NCI-H128 (cell line): ENCODE results near the gene RAP1GAP.

Experiments used
- DNase-seq: peaks from one replicate; lab custom pipeline; 2025; ENCODE audit not compliant: unreplicated experiment; lab: John Stamatoyannopoulos, UW

RAP1GAP gene

GRCh38 chr1:21663248-21663950, 5.8 kb downstream of the RAP1GAP start:
- DNase-seq, result no peak

DNA sequence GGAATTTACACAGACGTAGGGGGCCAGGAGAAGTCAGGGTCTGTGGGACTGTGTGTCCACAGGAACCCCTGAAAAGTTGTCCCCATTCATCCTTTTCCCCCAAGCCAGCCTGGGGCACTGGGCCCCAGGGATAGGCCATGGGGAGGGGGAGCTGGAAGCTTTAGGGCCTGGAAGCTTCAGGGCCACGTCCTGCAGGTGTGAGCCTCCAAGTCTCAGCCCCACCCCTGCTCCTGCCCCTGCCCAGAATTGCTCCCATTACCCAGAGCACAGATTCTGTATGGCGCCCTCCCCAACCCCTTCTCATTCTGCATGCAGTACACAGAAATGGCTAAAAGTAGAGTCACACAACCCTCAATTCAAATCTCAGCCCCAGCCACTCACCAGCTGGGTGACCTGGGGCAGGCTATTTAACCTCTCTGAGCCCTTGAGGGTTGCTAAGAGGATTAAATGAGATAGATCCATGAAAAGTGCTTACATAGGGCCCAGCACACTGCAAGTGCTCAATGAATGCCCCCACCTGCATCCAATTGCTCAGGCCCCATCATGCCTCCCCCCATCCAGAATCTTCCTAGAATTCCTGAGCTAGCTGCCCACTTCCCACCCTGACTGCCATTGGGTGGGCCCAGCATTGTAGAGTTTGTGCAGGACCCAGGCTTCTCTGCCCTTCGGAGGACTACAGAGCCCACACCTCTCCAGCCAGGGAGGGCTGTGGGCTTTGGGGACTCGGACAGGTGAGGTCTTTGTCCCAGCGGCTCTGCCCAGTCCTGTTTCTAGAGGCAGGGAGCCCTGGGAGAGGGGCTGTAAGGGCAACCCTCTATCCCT, 6.5 kb downstream of the RAP1GAP start:
- no peak for DNase-seq

- DNase-seq, result no peak
These were observed 7.3 kb downstream of the RAP1GAP start for GRCh38 chr1:21661886-21662285.

- no peak for DNase-seq
These were observed 9.2 kb downstream of the RAP1GAP start for GRCh38 chr1:21659924-21660326.

GRCh38 chr1:21659099-21659923, 9.8 kb downstream of the RAP1GAP start:
- DNase-seq, result peak; percentile 76

DNA sequence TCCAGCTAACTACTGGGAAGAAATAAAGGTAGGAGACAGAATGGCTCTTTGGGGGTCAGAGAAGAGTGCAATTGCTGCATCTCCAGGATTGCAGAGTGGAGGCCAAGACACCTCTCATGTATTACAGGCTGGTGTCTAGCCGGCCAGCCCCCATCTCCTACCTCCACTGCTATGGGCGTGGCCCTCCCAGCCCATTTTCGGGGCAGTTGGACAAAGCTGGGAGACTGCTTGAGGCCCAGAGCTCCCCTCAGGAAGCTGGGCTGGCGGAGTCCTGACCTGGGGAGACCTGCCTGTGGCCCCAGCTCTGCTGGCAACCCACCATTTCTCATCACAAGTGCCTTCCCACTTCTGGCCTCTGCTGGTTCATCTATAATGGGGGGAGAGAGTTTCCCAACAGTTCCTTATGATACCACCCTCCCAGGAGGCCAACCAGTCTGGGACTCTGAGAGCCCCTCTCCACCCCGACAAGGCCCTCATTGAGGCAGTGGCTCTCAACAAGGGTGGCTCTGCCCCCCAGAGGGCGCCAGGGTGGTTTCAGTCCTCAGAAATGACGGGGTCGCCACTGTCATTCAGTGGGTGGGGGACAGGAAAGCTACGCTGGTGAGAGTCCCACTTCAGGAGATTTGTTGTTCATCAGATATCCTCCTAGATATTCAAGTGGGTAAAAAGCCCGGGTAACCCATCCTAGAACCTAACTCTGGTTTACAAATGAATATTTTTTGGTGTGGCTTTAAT, 11.5 kb downstream of the RAP1GAP start:
- DNase-seq, result no peak

DNA sequence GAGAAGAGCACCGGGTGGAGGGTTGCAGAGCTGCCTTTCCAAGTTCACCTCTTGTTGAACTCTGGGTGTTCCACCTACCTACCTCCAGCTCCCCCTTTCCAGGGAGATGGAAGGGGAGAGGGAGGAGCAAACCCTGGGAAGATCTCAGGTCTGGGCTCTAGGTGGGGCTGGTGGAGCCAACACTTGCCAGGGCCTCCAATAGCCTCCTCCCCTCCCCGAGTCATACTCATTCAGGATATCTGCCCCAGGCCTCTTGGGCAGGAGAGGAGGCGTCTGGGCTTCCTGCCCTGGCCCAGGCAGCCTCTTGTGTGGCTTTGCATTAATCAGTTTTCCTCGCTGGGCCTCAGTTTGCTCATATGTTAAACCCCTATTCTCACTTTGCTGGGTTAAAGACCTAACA, 13.4 kb downstream of the RAP1GAP start:
- no peak for DNase-seq

GRCh38 chr1:21655259-21655658, 13.9 kb downstream of the RAP1GAP start:
- DNase-seq, result no peak

- no peak for DNase-seq
These were observed 14.9 kb downstream of the RAP1GAP start for GRCh38 chr1:21654209-21654608.

GRCh38 chr1:21653744-21654100, 15.4 kb downstream of the RAP1GAP start:
- no peak for DNase-seq

DNA sequence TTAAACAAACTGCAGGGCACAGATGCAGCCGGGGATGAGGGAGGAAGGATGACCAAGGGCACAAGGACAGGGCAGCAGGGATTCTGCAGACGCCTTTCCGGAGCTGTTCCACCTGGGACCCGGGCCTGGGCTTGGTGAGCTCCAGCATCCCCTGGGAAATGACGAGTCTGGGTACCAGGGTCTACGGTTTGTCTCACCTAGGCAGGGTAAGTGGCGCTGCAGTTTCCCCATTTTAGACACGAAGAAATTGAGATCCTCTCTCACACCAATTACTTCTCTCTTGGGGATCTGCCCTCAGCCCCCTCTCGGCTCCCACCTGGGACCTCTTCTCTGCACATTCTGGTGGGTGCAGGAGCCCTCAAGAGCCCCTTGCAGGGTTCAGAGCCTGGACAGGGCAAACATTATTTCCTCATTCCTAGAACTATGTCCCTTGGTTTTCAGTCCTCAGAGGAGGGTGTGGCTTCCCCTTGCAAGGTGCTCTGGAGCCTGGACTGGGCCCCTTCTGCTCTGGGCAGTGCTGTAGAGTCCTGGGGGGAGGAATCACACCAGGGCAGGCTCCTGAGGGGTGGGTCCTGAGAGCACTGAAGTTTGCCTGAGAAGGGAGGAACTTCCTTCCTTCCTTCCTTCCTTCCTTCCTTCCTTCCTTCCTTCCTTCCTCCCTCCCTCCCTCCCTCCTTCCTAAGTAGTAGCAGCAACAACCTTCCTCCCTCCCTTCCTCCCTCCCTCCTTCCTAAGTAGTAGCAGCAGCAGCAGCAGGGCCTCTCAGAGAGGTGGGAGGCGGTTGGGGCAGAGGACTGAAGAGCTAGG, 16.0 kb downstream of the RAP1GAP start:
- no peak for DNase-seq

- DNase-seq, result no peak
These were observed 16.8 kb downstream of the RAP1GAP start for GRCh38 chr1:21652101-21652936.

DNA sequence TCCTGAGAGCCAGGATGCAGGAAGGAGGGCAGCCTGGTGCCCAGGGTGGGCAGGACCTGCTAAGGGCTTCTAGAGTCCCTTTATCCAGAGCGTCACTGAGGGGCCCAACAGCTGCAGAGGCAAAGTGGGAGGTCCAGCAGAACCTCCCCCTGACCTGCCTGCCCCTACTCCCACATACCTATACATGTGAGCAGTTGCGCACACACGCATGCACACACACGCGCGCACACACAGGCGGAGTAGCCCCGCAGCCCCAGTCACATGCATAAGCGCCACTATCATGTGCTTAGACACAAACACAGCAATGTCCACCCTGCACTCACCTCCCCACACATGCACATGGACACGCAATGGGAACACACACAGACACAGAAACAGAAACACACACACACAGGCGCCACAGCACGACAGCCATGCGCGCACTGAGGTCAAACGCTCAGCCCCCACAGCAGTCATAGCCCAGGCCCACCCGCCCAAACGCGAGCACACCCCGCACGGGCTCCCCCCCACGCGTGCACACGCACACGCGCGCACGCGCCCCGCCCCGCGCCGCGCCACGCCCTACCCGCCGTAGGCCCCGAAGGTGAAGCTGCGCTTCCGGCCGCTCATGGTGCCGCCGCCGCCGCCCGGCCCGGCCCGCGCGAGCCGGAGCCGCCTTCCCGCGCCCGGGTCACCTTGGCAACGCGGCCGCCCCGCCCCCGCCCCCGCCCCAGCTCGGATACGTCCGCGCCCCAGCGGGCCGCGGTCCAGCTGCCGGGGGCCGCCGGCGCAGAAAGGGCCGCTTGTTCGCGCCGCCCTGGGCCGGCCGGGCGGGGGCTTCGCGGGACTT, 17.7 kb downstream of the RAP1GAP start:
- peak; percentile 24 for DNase-seq

DNA sequence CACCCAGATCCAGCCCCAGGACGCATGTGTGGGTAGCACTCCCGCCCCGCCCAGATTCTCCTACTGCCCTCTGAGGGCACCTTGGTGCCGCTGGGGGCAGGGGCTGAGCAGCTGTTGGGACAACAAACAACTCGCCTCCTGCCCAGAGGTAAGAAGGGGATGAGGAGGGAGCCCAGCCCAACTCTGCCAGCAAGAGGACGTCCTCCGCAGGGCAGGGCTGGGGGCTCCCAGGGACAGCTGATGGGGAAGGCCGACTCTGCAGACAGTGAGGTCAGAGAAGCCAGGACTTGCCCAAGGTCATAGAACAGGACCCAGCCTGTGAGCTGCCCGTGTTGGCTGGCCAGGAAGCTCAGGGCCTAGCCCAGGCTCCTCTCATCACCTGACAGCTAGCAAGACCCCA, 18.8 kb downstream of the RAP1GAP start:
- DNase-seq, result no peak

GRCh38 chr1:21649315-21649714, 19.8 kb downstream of the RAP1GAP start:
- no peak for DNase-seq

- DNase-seq, result no peak
These were observed 20.4 kb downstream of the RAP1GAP start for GRCh38 chr1:21648791-21649190.

- DNase-seq, result no peak
These were observed 20.8 kb downstream of the RAP1GAP start for GRCh38 chr1:21648352-21648730.
